HG03378 (cell line): ENCODE measurements around the gene LPIN1.
"Not testable (repeated sequence)": the region's sequence is repeated elsewhere in the genome, so short reads cannot be mapped to it uniquely, and the experiment has no call there.

Experiments used
- ATAC-seq: cut with Tn5 transposase; IDR thresholded peaks from one replicate; pipeline ENCODE4 v1.9.1; 2021; ENCODE audit warnings: mild to moderate bottlenecking, moderate library complexity; ENCODE audit not compliant: unreplicated experiment

Gene LPIN1

GRCh38 chr2:11713815-11714214, 32.6 kb upstream of the LPIN1 start:
- ATAC-seq = no peak

- no peak for ATAC-seq
Observed at GRCh38 chr2:11715987-11716652, 30.3 kb upstream of the LPIN1 start.

- ATAC-seq = no peak
Observed at GRCh38 chr2:11716689-11717321, 29.6 kb upstream of the LPIN1 start.

- no peak for ATAC-seq
Observed at GRCh38 chr2:11717623-11718022, 28.8 kb upstream of the LPIN1 start.

GRCh38 chr2:11718606-11719005, 27.8 kb upstream of the LPIN1 start:
- ATAC-seq = no peak

GRCh38 chr2:11719230-11719977, 27.0 kb upstream of the LPIN1 start:
- no peak for ATAC-seq

GRCh38 chr2:11720752-11721151, 25.7 kb upstream of the LPIN1 start:
- no peak for ATAC-seq

- no peak for ATAC-seq
Observed at GRCh38 chr2:11722292-11723060, 24.0 kb upstream of the LPIN1 start.

- no peak for ATAC-seq
Observed at GRCh38 chr2:11723061-11723371, 23.4 kb upstream of the LPIN1 start.

GRCh38 chr2:11724151-11724550, 22.3 kb upstream of the LPIN1 start:
- no peak for ATAC-seq

GRCh38 chr2:11726384-11726783, 20.0 kb upstream of the LPIN1 start:
- no peak for ATAC-seq

GRCh38 chr2:11729362-11730212, 16.8 kb upstream of the LPIN1 start:
- ATAC-seq = no peak

- ATAC-seq = not testable (repeated sequence)
Observed at GRCh38 chr2:11731214-11731984, 15.0 kb upstream of the LPIN1 start.

GRCh38 chr2:11732587-11732986, 13.8 kb upstream of the LPIN1 start:
- no peak for ATAC-seq

GRCh38 chr2:11737852-11738251, 8.6 kb upstream of the LPIN1 start:
- not testable (repeated sequence) for ATAC-seq

- ATAC-seq = no peak
Observed at GRCh38 chr2:11738589-11739436, 7.6 kb upstream of the LPIN1 start.

- ATAC-seq = no peak
Observed at GRCh38 chr2:11740723-11741122, 5.7 kb upstream of the LPIN1 start.

GRCh38 chr2:11742317-11742701, 4.1 kb upstream of the LPIN1 start:
- ATAC-seq = no peak
